Epidermal melanocyte (primary cell): ENCODE results near the gene CD3E.

Source experiments
- DNase-seq: peaks from one replicate; pipeline ENCODE4 v3.0.0; 2011; ENCODE audit warnings: low spot score; ENCODE audit not compliant: insufficient read length

CD3E gene

DNA sequence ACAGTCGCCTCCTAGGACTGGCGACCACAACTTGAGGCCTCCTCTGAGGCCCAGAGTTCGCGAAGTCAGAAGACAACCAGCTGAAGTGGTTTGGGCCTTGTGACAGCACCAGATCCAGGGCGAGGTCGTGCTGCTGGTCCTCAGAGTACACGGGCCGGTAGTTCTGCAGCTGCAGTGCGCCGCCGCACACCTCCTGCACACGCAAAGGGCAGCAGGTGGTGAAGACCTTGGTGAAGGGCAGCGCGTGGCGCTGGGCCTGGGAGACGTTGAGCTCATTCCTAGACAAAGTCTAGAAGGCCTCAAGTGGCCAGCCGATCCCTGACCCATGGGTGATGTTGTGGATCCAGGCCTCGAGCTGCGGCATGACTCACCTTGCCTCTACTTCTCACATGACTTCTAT is 18.2 kb downstream of the CD3E start:
- no peak for DNase-seq

DNA sequence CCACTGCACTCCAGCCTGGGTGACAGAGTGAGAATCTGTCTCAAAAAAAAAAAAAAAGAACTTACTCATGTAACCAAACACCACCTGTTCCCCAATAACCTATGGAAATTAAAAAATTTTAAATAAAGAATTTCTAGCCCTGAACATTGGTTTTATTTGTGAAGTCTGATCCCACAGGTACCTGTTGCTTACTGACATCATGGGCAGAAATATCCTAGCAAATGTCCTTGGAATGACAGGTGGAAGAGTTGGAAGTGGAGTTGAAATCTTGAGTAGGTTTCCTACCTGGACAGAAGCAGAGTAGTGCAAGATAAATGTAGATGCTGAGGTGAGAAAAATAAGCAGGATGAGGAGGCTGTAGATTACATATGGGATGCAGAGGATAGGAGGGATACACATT is 20.8 kb downstream of the CD3E start:
- DNase-seq: no peak

DNA sequence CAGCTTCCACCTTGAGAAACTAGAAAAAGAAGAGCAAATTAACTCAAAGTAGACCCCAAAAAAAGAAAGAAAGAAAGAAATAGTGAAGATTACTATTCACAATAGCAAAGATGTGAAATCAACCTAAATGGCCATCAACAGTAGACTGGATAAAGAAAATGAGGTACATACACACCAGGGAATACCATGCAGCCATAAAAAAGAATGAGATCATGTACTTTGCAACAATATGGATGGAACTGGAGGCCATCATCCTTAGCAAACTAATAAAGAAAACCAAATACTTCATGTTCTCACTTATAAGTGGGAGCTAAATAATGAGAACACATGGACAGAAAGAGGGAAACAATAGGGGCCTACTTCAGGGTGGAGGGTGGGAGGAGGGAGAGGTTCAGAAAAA is 24.2 kb downstream of the CD3E start:
- no peak for DNase-seq

DNA sequence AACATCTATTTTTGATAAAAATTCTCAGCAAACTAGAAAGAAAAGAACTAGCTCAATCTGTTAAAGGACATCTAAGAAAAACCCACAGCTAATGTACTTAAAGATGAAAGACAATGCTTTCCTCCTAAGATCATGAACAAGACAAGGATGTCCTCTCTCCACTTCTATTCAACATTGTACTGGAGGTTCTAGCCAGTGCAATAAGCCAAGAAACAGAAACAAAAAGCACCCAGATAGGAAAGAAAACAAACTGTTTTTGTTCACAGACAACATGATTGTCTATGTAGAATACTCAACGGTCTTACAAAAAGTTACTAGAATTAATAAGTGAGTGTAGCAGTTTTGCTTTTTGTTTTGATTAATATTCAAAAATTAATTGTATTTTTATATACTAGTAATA is 30.2 kb downstream of the CD3E start:
- DNase-seq: no peak

DNA sequence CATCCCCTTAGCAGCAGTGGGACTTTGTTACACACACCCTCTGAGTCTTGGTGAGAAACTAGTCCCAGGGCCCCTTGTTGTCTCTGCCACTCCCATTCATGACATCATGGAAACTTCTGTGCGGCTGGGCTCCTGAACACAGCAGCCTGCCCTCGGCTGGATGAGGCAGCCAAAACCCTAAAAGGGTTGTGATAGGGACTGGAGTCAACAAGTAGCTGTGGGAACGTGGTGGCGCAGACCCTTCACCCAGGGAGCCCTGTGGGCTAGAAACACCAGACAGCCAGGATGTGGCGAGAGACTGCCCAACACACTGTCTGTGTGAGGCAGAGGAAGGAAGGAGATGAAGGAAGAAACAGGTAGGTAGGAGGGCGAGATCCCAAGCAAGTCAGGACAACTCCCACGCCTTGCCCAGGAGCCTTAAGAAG is 34.1 kb downstream of the CD3E start:
- DNase-seq: no peak

DNA sequence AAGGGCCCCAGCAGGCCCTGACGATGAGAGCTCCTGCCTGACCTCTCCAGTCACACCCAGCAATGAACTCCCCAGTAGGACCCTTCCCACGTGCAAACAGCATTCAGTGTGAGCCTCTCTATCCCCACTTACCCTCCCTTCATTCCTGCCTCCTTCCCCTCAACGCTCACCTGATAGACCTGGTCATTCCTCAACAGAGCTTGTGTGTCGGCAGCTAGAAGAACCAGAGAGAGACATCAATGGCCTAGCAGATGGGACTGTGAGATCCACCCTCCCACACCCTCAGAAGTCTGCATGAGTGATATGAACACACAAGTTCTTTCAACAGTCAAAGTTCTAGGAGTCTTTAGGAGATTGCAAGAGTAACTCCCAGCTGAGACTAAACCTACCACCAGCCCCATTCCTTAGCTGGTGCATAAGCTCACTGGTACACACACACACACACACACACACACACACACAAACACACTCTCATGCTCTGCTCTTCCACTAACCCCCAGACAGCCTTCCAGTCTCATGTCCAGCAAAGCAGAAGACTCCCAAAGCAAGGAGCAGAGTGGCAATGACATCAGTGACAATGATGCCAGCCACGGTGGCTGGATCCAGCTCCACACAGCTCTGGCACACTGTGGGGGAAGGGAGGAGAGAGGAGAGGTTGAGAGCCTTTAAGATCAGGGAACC is 34.9 kb downstream of the CD3E start:
- no peak for DNase-seq

DNA sequence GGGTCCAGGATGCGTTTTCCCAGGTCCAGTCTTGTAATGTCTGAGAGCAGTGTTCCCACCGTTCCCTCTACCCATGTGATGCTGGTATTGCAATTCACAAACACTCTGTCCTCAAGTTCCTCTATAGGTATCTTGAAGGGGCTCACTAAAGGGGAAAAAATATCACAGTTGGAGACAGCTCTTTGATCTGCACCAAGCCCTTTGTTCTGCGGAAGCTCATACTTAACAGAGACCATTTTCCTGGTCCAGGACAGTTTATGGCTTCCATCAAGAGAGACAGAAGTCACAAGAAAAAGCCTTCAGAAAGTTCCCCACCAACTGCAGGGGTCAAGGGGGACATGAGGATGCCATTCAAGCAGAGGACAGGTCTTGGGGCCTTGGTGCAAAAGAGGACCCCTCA is 35.9 kb downstream of the CD3E start:
- no peak for DNase-seq

DNA sequence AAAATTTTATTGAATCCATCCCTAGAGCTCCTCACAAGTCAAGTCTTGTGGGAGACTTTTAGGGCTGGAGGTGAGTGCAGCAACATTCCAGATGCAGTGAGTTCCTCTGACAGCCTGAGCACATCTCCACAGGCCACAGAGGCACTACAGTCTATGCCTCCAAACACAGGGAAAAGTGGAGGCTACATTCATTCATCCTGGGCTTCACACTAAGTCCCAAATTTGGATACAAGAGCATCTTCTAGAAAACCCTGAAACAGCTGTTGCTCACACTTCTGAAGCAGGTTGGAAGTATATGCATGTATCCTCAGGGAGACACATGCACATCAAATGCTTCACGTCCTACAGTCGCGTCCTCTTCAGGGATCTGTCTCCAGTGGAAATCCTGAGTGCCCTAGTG is 36.7 kb downstream of the CD3E start:
- DNase-seq: no peak

DNA sequence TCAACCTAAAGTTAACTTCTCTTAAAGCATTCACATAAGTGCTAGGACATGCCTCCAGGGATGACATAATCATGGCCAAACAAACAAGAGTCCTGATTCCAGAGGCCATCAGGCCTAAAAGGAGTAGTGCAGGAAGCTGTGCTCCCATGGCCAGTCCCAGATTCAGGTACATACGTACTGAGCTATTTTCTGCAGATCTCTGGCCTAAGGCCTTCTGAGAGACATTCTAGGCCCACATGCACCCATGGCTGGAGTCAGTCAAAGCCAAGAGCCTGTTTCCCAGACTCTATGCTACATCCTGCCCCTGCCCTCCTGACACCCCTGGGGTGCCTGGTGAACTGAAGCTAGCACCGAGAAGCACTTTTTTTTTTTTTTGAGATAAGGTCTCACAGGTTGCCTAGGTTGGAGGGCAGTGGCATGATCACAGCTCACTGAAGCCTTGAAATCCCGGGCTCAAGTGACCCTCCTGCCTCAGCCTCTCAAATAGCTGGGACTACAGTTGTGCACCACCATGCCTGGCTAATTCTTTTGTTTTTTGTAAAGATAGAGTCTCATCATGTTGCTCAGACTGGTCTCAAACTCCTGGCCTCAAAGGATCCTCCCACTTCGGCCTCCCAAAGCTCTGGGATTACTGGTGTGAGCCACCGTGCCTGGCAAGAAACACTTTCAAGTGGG is 37.4 kb downstream of the CD3E start:
- DNase-seq: no peak

DNA sequence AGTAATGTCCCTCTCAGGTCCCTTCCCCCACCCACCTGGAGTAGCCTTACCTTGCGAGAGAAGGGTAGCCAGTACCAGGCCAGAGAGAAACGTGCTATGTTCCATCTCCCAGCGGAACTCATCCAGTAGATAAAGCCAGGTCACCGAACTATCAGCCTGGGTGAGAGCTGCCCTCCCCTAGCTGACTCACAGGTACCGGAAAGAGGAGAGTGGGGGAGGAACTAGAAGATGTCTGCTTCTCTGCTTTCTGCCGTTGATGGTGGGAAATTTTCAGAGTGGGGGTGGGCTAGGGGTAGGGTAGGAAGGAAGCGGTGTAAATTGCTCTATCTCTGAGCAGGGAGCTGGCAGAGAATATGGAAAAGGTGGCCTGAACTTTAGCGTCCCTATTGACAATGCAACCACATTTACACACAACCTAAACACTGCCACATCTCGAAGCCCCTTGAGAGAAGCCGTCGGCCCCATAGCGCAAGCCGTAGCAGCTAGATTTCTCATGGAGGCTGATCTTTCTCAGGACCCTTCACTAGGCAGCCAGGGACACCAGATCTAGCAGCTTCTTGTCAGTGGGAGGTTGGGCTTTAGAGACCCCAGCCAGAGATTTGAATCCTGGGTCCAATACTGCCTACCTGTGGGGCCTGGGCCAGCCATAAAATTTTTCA is 38.1 kb downstream of the CD3E start, which contains the start of gene CD3D:
CD3D (minus strand) TSS at position 203 of the 659 bp plus-strand sequence; CDS start at position 105, 98 bp downstream.
- DNase-seq: no peak

DNA sequence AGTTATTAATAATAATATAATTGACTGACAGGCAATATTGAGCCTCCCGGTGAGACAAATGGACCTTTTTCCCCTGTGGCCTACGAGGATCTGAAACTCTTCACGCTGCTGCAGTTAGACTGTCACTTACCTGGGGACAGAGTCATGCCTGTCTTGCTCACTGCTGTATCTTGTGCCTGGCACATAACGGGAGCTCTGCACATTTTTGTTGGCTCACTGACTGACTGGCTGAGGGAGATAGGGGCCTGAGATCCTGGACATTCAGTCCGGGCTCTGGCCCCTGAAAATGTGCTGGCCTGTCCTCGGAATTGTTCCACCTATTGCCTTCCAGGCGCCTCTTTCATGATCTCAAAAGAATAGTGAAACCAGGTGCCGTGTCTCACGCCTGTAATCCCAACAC is 38.7 kb downstream of the CD3E start:
- no peak for DNase-seq

DNA sequence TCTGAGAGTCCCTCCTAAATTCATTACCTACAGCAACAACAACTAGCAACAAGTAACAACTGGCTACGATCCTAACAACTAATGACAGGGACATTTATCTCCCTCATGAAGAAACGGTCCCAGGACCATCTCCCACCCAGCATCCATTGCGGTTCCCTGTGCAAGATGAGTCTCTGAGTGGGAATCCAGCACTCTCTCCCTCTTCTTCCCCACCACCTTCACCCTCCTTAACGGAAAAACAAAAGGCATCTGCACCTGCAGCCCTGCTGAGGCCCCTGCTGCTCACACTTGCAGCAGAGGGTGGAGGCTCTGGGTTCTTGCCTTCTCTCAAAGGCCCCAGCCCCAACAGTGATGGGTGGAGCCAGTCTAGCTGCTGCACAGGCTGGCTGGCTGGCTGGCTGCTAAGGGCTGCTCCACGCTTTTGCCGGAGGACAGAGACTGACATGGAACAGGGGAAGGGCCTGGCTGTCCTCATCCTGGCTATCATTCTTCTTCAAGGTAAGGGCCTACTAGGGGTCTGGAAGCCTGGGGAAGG is 39.5 kb downstream of the CD3E start, which contains the start of gene CD3G:
CD3G (plus strand) TSS at position 364 of the 535 bp plus-strand sequence; CDS start at position 444, 80 bp downstream.
- DNase-seq: no peak

DNA sequence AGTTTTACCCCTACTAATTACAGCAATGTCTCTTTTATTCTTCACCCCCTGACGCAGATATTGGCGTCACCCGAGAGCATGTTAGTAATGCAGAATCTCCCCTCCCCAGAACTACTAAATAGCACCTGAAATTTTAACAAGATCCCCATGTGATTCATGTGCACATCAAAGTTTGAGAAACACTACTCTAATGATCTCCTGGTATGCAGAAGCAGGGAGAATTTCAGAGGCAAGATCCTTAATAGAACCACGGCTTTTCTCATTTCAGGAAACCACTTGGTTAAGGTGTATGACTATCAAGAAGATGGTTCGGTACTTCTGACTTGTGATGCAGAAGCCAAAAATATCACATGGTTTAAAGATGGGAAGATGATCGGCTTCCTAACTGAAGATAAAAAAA is 44.9 kb downstream of the CD3E start:
- DNase-seq: no peak

DNA sequence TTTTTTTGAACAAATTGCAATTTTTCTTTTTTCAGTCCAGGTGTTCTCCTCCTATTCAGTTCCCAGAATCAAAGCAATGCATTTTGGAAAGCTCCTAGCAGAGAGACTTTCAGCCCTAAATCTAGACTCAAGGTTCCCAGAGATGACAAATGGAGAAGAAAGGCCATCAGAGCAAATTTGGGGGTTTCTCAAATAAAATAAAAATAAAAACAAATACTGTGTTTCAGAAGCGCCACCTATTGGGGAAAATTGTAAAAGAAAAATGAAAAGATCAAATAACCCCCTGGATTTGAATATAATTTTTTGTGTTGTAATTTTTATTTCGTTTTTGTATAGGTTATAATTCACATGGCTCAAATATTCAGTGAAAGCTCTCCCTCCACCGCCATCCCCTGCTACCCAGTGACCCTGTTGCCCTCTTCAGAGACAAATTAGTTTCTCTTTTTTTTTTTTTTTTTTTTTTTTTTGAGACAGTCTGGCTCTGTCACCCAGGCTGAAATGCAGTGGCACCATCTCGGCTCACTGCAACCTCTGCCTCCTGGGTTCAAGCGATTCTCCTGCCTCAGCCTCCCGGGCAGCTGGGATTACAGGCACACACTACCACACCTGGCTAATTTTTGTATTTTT is 48.7 kb downstream of the CD3E start:
- DNase-seq: no peak

DNA sequence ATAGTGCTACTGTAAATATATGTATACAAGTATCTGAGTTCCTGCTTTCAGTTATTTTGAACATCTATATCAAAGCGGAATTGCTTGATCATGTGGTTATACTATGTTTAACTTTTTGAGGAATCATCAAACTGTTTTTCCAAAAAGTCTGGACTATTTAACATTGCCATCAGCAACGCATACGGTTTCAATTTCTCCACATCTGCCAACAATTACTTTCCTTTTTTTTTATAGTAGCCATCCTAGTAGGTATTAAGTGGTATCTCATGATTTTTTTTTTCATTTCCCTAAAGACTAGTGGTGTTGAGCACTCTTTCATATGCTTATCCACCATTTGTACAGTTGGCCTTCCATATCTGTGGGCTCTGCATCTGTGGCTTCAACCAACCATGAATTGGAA is 53.5 kb downstream of the CD3E start:
- no peak for DNase-seq

DNA sequence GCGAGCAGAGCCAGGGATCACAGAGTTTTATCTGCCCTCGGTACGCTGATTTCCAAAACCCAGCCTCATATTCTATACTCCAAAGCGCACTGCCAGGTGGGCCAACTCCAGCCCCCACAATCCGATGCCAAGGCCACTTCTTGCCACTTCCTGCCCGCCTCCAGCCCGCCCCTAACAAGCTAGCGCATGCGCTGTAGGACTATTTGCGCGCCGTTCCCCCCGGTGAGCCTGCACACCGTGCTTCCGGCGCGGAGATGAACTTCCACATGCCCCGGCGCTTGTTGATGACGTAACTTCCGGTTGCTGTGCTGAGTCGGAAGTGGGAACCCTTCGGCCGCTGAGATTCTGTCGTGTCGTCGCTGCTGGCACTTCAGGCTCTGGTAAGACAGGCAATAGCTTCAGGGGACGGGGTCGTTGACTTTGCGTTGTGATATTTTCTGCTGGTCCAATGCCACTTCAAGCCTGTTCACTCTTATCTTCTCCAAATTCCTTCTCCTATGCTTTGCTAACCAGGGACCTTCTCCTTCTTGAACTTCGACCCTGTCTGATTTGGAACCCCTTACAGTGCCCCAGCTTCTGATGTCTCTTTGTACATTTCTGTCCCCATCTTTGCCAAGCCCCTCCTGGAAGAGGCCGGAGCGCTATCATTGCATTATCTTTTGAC is 54.9 kb downstream of the CD3E start, which contains the start of gene UBE4A:
UBE4A (plus strand) TSS at position 306 of the 664 bp plus-strand sequence. CDS start 5,481 bp downstream, outside the sequence.
- peak; percentile 53 for DNase-seq

DNA sequence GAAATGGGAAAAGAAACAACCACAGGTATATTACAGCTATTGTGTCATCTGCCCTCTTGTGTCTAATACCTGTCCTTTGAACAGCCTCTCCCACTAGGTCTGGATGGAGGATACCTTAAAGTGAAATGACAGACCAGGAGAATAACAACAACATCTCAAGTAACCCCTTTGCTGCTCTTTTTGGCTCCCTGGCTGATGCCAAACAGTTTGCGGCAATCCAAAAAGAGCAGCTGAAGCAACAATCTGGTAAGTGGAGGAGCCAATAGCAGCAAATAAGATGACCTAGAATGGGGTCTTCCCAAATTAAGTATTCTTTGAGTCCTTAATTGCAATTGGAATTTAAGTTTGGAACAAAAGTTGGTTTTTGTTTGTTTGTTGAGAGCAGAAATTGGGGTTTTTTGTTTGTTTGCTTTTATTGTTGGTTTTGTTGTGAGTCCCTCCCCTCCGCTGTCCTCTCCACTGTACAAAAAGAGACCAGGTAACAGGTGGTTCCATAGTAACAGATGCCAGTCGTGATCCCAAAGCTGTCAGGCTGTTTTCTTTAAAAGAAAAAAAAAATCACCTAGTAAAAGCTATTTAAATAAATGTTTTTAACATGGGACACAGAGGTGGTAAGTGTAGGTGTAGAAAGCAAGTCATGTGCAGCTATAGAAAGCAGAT is 60.6 kb downstream of the CD3E start:
- DNase-seq: no peak
